Immature natural killer cell (primary cell): ENCODE data around the gene GRM7. TPM values are rescaled to one million over a fixed set of nuclear protein-coding genes. Genes with fewer than 3 reads are reported as not detected.

Experiments
- DNase-seq, 3 donors: peaks; one replicate each; pipeline ENCODE4 v3.0.0; 2022; ENCODE audit warnings: mixed read lengths in 1 of 3
- H3K27ac Mint-ChIP-seq, 6 donors: one replicate each; pipeline ENCODE4 v1.8.0; 2020; ENCODE audit warnings: mixed read lengths in 6 of 6, mild to moderate bottlenecking in 5 of 6, inconsistent platforms in 4 of 6, moderate library complexity in 3 of 6
- H3K27me3 Mint-ChIP-seq, 3 donors: one replicate each; pipeline ENCODE4 v1.8.0; 2020 to 2021; ENCODE audit warnings: low read depth in 3 of 3, mild to moderate bottlenecking in 3 of 3, mixed read lengths in 3 of 3, moderate library complexity in 3 of 3, inconsistent platforms in 1 of 3
- H3K36me3 Mint-ChIP-seq, 3 donors: one replicate each; pipeline ENCODE4 v1.8.0; 2020; ENCODE audit warnings: mixed read lengths in 3 of 3, inconsistent platforms in 2 of 3, mild to moderate bottlenecking in 2 of 3
- H3K4me1 Mint-ChIP-seq, 2 donors: one replicate each; pipeline ENCODE4 v1.8.0; 2020; ENCODE audit warnings: inconsistent platforms in 2 of 2, mild to moderate bottlenecking in 2 of 2, mixed read lengths in 2 of 2, moderate library complexity in 1 of 2
- H3K4me3 Mint-ChIP-seq, 5 donors: one replicate each; pipeline ENCODE4 v1.8.0; 2020; ENCODE audit warnings: mild to moderate bottlenecking in 5 of 5, mixed read lengths in 5 of 5, inconsistent platforms in 3 of 5, moderate library complexity in 3 of 5
- H3K9me3 Mint-ChIP-seq, 6 donors: one replicate each; pipeline ENCODE4 v1.8.0; 2020; ENCODE audit warnings: mild to moderate bottlenecking in 6 of 6, mixed read lengths in 6 of 6, inconsistent platforms in 4 of 6, moderate library complexity in 3 of 6
- polyA plus RNA-seq, 3 donors: library from polyadenylated mRNA; unstranded; fragments of 300-500 nt; fragmentation: Illumina TruSeq; gene quantifications; one replicate each; pipeline ENCODE4 v1.2.3, GENCODE V29; 2021

GRM7 gene
- polyA plus RNA-seq, 3 donors from 2014 or later: not detected

DNA sequence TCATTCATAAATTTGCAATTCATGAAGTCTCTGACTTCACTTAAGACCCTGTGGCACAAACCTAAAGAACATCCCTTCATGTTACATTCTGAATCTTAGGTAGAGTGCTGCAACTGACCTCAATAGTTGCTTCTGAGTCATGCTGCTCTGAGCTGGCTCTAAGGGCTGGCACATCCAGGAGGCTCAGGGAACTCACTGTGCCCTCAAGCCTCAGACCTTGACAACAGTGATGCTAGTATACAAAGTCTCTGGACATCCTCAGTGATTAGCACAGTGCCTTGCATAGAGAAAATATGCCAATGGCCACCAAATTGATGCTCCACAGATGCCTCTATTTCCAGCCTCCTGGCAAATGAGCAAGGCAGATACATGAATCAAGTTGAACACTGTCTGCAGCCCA is 899.8 kb downstream of the GRM7 start:
- DNase-seq: no peak
- no peaks in the 10 kb centered on the region for H3K36me3 Mint-ChIP-seq
- H3K4me3 Mint-ChIP-seq: no peak overlapping the region
- no peaks in the 10 kb centered on the region for H3K4me1 Mint-ChIP-seq
- no peaks in the 10 kb centered on the region for H3K27me3 Mint-ChIP-seq
- peaks cover 2 to 18% (median 5%) of the 10 kb centered on the region in 6 donors for H3K9me3 Mint-ChIP-seq
- H3K27ac Mint-ChIP-seq: no peak overlapping the region

DNA sequence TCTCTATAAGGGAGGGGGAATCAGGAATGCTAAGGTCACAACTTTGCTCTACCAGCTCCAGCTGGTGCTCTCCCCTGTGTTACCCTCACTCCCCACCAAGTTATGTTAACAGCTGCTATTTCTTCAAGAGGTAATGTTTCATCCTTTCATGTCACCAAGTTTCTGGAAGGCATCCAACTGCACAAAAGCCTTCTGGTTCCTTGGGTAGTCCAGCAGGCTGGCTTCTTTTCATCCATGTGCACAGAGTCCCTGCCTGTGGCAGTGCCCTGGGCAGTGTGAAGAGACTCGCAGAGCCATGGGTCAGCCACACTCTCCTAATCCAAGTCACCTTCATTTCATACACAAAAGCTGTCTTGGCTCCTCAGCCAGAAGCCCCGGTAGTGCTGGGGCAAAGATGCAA is 903.2 kb downstream of the GRM7 start:
- no peak overlapping the region for H3K27ac Mint-ChIP-seq
- H3K9me3 Mint-ChIP-seq: peaks cover 2 to 18% (median 5%) of the 10 kb centered on the region in 6 donors
- no peaks in the 10 kb centered on the region for H3K4me1 Mint-ChIP-seq
- no peak overlapping the region for H3K4me3 Mint-ChIP-seq
- no peaks in the 10 kb centered on the region for H3K36me3 Mint-ChIP-seq
- no peak for DNase-seq
- H3K27me3 Mint-ChIP-seq: peaks cover 0 to 2% (median 0%) of the 10 kb centered on the region in 3 donors

DNA sequence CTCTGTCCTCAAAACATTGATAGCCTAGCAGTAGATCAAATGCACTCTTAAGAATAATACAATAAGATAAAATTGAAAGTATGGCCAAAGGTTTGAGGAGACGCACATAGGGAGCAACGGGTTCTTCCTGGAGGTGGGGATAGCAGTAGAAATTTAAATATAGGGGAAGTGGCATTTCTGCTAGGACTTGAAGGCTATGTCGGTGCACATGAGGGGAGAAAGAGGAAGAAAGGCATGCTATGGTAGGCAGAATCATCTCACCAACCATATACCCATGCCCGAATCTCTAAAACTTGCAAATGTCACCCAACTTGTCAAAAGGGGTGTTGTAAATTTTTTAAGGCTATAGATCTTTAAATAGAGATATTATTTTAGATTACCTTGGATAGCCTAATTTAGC is 905.6 kb downstream of the GRM7 start:
- H3K27ac Mint-ChIP-seq: no peak overlapping the region
- H3K4me3 Mint-ChIP-seq: no peak overlapping the region
- H3K27me3 Mint-ChIP-seq: peaks cover 0 to 2% (median 0%) of the 10 kb centered on the region in 3 donors

DNA sequence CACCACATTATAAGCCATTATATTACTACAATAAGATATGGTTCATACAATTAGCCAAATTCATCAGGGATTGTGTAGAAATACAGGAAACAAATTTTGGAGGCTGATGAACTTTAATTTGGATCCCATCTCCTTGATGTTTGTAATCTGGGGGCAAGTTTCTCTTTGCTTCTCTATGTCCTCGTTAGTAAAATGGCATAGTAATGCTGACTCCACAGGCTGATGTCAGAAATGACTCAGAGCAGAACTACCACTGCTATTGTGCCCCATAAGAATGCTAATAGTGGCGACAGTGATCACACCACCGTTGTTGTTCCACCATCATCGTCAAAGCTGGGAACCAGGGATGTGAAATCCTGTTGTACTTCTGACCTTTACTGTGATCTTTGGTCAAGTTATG is 918.4 kb downstream of the GRM7 start:
- no peaks in the 10 kb centered on the region for H3K36me3 Mint-ChIP-seq
- no peaks in the 10 kb centered on the region for H3K27me3 Mint-ChIP-seq
- no peak overlapping the region for H3K27ac Mint-ChIP-seq
- no peak for DNase-seq
- H3K4me1 Mint-ChIP-seq: no peaks in the 10 kb centered on the region
- H3K4me3 Mint-ChIP-seq: no peak overlapping the region
- H3K9me3 Mint-ChIP-seq: peaks cover 0 to 4% (median 0%) of the 10 kb centered on the region in 6 donors

More for the DNA sequence above, 905.6 kb downstream of the GRM7 start:
- Mint-ChIP-seq H3K4me1 (no peaks in the 10 kb centered on the region), H3K9me3 (peaks cover 2 to 13% (median 4%) of the 10 kb centered on the region in 6 donors), H3K36me3 (no peaks in the 10 kb centered on the region)
- DNase-seq: no peak

DNA sequence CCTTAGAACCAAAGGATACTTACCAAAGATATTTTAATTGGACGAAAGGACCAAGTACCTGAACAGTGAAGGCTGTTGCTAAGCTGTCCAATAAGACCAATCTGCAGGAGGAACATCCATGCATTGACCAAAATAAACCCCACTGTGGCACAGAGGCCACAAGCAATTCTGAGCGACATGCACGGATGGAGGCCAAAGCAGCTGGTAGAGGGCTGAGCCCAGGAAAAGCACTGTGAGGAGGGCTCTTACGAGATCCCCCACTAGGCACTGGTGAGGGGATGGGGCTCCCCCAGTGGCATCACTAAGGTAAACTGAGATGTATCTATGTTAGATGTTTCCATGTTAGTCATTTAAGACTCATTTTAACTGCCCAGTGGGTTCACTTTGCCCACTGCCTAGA is 920.5 kb downstream of the GRM7 start:
- no peaks in the 10 kb centered on the region for H3K27me3 Mint-ChIP-seq
- DNase-seq: no peak
- H3K4me1 Mint-ChIP-seq: no peaks in the 10 kb centered on the region
- peaks cover 0 to 4% (median 0%) of the 10 kb centered on the region in 6 donors for H3K9me3 Mint-ChIP-seq
- H3K36me3 Mint-ChIP-seq: no peaks in the 10 kb centered on the region
- H3K4me3 Mint-ChIP-seq: no peak overlapping the region
- no peak overlapping the region for H3K27ac Mint-ChIP-seq

DNA sequence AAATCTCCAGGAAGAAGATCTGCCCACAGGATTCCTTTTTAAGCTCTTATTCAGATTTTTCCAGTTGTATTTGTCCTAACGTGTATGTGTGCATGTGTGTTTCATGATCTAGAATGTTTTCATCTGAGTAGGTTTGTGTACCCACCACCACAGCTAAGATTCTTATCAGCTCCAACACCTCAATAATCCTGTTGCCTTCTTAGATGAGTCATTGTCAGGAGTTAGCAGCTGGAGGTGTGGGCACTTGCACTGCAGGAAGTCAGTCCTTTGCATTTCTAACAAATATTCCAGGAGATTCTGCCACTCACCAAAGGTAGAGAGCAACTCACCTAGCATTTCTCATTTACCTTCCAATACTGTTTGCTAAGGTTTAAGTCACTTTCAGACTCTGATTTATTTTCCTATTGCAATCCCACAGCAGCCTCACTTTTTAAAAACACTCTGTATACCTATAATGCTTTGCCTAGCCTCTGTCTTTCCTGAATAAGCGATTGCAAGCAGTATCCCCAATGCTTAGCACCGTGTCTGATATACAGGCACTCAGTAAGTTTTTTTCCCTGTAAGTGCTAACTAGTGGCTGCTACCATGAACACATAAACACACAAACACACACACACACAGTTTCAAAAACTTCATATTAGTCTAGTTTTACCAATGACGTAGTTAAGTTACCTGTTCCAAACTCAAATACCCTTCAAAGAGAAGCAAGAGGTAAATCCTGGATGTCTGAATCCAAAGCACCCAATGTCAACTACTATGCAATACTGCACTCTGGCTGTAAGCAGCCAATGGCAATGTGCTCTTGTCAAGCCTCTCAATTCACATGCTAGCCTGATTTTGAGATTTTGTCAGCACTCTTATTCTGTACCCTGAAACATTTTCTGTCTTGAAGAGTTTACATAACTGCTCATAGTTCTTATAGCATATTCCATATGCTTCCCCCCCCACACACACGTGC is 927.2 kb downstream of the GRM7 start:
- Mint-ChIP-seq H3K4me1 (no peaks in the 10 kb centered on the region), H3K27me3 (peaks cover 0 to 2% (median 0%) of the 10 kb centered on the region in 3 donors), H3K27ac (no peak overlapping the region), H3K4me3 (no peak overlapping the region), H3K9me3 (peaks cover 0 to 15% (median 3%) of the 10 kb centered on the region in 6 donors), H3K36me3 (no peaks in the 10 kb centered on the region)
- no peak for DNase-seq

DNA sequence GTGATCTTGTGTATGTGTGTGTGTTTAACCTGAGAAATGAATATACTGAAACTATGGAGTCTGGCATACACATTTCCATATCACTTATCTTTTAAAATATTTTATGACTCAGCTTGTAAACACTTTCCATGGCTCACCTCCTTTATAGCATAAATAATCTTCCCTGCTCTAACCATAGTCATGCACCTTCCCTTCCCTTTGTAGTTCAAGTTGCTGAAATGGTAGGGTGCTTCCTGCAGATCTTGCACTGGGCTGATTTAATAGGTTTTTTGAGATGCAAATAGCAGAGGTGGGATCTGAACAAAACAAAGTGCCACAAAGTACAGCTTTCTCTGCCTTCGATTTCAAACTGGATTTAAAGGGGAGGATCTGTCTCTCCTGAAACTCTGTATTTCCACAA is 928.0 kb downstream of the GRM7 start:
- H3K36me3 Mint-ChIP-seq: no peaks in the 10 kb centered on the region
- no peak overlapping the region for H3K4me3 Mint-ChIP-seq
- H3K27ac Mint-ChIP-seq: no peak overlapping the region
- peaks cover 0 to 15% (median 3%) of the 10 kb centered on the region in 6 donors for H3K9me3 Mint-ChIP-seq
- peaks cover 0 to 2% (median 0%) of the 10 kb centered on the region in 3 donors for H3K27me3 Mint-ChIP-seq
- no peak for DNase-seq
- H3K4me1 Mint-ChIP-seq: no peaks in the 10 kb centered on the region

DNA sequence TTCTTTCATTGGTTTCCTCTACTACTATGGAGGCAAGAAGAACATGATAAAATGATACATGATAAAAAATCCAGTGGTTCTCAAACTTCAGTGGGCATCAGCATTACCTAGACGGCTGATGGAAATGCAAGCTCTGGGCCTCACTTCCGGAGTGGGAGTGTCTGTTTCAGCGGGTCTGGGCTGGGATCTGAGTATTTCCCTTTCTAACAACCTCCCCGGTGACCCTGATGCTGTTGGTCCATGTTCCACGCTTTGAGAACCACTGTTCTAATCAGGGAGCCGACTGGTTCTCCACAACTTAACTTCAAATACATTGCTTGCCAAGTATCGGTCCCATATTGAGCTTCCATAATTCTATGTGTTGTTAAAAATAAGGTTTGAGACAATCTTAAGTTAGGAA is 928.4 kb downstream of the GRM7 start:
- no peaks in the 10 kb centered on the region for H3K4me1 Mint-ChIP-seq
- no peak overlapping the region for H3K4me3 Mint-ChIP-seq
- H3K36me3 Mint-ChIP-seq: no peaks in the 10 kb centered on the region
- no peak overlapping the region for H3K27ac Mint-ChIP-seq
- no peak for DNase-seq
- peaks cover 0 to 15% (median 3%) of the 10 kb centered on the region in 6 donors for H3K9me3 Mint-ChIP-seq
- H3K27me3 Mint-ChIP-seq: peaks cover 0 to 2% (median 0%) of the 10 kb centered on the region in 3 donors

DNA sequence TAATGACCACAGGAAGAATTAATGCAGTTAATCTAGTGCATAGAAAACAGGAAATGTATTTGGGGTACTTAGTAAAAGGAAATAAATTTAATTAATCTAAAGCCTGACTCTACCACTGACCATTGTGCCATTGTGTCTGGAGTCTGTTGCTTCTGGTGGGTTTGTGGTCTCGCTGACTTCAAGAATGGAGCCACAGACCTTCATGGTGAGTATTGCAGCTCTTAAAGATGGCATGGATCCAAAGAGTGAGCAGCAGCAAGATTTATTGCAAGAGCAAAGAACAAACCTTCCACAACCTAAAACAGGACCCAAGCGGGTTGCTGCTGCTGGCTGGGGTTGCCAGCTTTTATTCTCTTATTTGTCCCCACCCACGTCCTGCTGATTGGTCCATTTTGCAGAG is 929.2 kb downstream of the GRM7 start:
- H3K27ac Mint-ChIP-seq: no peak overlapping the region
- H3K4me1 Mint-ChIP-seq: no peaks in the 10 kb centered on the region
- no peaks in the 10 kb centered on the region for H3K36me3 Mint-ChIP-seq
- DNase-seq: no peak
- peaks cover 0 to 15% (median 3%) of the 10 kb centered on the region in 6 donors for H3K9me3 Mint-ChIP-seq
- H3K27me3 Mint-ChIP-seq: peaks cover 0 to 2% (median 0%) of the 10 kb centered on the region in 3 donors
- H3K4me3 Mint-ChIP-seq: no peak overlapping the region
